ENCODE measurements around the gene PFN3. TPM values are rescaled to one million over a fixed set of nuclear protein-coding genes. Genes with fewer than 3 reads are reported as not detected.

The PFN3 gene
- total RNA-seq, 1 donor from 2014 or later = not detected

DNA sequence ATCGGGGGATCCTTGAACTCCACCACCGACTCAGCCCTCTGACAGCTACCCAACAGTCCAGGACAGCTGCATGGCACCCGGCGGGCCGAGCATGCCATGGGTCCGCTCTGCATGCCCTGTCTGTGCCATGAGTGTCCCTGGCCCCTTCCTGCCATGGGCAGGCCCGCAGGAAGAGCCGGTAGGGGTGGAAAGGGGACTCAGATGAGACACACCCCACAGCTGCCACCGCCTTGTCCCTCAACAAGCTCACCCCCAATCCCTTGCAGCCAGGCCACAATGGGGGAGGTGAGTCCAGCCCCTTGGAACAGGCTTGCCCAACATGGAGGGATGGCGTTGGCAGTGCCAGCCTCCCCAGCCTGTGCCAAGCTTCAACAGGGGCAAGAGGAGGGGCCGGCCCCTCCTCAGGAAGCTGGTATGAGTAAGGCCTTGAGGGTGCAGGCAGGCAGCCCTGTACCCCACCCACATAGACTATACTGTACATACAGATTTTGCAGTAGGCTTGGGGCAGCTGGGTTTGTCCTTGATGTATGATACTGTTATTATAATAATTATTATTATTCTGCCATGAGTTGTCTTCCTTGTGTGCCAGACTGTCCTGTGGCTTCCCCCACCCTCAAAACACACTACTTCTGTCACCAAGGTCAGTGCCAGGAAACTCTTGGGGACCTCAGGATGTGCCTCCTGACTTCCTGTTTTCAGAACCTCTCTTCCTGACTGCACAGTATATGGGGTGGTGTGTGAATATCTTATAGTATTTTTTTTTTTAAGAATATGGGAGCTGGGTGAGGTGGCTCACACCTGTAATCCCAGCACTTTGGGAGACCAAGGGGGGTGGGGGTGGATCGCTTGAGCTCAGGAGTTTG, 28.2 kb downstream of the PFN3 start:
- FAIRE-seq (no peak), DNase-seq (ENCODE audit: low read depth) (no peak)
- peaks cover 3% of the 10 kb centered on the region for H3K36me3 ChIP-seq (ENCODE audit: control insufficient read depth, insufficient read depth, low read length)
- TF ChIP-seq, protein P1, sequence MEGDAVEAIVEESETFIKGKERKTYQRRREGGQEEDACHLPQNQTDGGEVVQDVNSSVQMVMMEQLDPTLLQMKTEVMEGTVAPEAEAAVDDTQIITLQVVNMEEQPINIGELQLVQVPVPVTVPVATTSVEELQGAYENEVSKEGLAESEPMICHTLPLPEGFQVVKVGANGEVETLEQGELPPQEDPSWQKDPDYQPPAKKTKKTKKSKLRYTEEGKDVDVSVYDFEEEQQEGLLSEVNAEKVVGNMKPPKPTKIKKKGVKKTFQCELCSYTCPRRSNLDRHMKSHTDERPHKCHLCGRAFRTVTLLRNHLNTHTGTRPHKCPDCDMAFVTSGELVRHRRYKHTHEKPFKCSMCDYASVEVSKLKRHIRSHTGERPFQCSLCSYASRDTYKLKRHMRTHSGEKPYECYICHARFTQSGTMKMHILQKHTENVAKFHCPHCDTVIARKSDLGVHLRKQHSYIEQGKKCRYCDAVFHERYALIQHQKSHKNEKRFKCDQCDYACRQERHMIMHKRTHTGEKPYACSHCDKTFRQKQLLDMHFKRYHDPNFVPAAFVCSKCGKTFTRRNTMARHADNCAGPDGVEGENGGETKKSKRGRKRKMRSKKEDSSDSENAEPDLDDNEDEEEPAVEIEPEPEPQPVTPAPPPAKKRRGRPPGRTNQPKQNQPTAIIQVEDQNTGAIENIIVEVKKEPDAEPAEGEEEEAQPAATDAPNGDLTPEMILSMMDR (IDR thresholded peaks at IDR 0.05; ENCODE audit: insufficient read depth, low read length, severe bottlenecking) = no peak
- no peak overlapping the region for H3K4me3 ChIP-seq (ENCODE audit: low read depth, low read length)
- no peaks in the 10 kb centered on the region for H3K27me3 ChIP-seq (ENCODE audit: control insufficient read depth, insufficient read depth, low read length)

DNA sequence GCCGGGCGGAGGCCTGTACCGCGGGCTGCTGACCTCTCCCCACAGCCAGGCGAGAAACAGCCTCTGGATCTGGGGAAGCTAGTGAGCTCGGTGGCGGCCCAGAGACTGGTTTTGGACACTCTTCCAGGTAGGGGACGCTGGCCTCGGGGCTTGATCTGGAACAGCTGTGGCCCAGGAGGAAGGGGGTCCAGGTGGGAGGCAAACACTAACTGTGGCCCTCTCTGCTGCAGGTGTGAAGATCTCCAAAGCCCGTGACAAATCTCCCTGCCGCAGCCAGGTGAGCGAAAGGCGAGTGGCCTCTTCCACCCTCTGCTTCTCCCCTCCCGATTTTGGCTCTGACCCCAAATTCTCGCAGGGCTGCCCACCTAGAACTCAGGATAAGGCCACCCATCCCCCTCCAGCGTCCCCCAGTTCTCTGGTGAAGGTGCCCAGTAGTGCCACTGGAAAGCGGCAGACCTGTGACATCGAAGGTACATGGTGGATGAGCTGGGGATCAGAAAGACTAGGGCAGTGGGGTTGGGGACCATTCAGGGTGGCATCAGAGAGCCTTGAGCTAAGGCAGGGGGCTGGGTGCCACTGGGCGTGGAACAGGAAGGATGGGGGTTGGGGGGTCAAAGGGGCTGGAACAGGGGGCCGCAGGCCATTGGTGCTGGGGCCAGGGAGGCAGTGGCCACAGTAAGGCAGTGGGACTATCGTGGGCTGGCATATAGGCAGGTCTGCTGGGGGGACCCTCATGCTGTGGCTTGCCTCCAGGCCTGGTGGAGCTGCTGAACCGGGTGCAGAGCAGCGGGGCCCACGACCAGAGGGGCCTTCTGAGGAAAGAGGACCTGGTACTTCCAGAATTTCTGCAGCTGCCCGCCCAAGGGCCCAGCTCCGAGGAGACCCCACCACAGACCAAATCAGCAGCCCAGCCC, 29.1 kb downstream of the PFN3 start:
- peak overlapping the region; percentile 46 for H3K4me3 ChIP-seq (ENCODE audit: low read depth, low read length)
- FAIRE-seq (no peak), DNase-seq (ENCODE audit: low read depth) (no peak)
- TF ChIP-seq, protein P1 (IDR thresholded peaks at IDR 0.05; ENCODE audit: insufficient read depth, low read length, severe bottlenecking) = no peak
- no peaks in the 10 kb centered on the region for H3K27me3 ChIP-seq (ENCODE audit: control insufficient read depth, insufficient read depth, low read length)
- H3K36me3 ChIP-seq (ENCODE audit: control insufficient read depth, insufficient read depth, low read length) = peaks cover 3% of the 10 kb centered on the region

DNA sequence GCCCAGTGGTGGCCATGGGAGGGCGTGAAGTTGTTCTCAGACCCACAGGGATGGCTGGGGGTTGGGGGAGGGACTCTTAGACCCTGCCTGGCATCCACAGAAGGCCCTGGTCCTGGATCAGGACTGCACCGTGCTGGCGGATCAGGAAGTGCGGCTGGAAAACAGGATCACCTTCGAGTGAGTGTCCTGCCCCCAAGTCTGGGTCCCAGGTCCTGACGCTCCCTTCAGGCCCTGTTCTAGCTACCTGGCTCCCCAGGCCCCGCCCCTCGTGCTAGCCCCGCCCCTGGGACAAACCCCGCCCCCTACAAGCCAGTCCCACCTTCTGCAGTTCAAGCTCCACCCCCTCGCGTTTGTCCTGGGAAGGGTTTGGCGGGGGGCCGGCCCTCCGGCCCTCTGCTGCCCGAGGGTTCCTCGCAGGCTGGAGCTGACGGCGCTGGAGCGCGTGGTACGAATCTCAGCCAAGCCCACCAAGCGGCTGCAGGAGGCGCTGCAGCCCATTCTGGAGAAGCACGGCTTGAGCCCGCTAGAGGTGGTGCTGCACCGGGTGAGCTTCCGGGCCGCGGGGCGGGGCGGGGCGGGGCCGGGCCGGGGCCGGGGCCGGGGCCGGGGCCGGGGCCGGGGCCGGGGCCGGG, 29.9 kb downstream of the PFN3 start:
- no peak for FAIRE-seq
- H3K27me3 ChIP-seq (ENCODE audit: control insufficient read depth, insufficient read depth, low read length) = no peaks in the 10 kb centered on the region
- peaks cover 3% of the 10 kb centered on the region for H3K36me3 ChIP-seq (ENCODE audit: control insufficient read depth, insufficient read depth, low read length)
- peak overlapping the region; percentile 46 for H3K4me3 ChIP-seq (ENCODE audit: low read depth, low read length)
- TF ChIP-seq, protein P1 (IDR thresholded peaks at IDR 0.05; ENCODE audit: insufficient read depth, low read length, severe bottlenecking) = peak; percentile 79
- DNase-seq (ENCODE audit: low read depth) = peak; percentile 86

DNA sequence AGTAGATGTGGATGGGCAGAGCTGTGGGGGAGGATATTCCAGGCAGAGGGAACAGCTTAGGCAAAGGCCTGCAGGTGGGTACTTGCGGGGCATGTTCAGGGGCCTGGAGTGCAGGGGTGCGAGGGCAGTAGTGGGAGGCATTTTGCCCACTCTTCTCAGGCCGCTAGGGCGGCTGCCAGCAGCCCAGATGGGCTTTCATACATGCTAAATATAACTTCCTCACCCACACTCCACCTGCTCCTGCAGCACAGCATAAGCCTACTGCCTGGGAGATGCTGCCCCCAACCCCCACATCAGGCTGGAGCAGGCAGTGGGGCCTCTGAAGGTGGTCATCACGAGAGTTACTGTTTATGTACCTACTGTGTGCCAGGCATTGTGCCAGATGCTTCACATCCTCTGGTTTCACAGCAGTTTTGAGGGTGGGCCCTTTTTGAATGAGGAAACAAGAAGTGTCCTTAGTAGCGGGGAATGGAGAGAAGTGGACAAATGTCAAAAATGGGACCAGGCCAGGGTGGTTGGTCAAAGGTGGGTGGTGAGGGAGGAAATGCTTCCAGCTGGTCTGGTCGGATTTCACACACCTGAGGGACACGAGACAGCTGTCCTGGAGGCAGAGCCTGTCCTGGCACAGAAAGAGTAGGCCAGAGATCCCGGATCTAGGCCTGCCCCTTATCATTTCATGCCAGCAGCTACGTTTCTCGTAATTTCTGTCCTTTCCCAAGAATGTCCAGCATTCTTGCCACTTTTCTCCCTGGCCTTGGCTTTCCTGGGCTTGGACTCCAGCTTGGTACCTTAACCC, 30.6 kb downstream of the PFN3 start:
- H3K36me3 ChIP-seq (ENCODE audit: control insufficient read depth, insufficient read depth, low read length) = peaks cover 3% of the 10 kb centered on the region
- FAIRE-seq (peak; percentile 47), DNase-seq (ENCODE audit: low read depth) (no peak)
- no peak overlapping the region for H3K4me3 ChIP-seq (ENCODE audit: low read depth, low read length)
- H3K27me3 ChIP-seq (ENCODE audit: control insufficient read depth, insufficient read depth, low read length) = no peaks in the 10 kb centered on the region
- TF ChIP-seq, protein P1 (IDR thresholded peaks at IDR 0.05; ENCODE audit: insufficient read depth, low read length, severe bottlenecking) = no peak

All from bronchial epithelial cell (primary cell).